ENCODE results near the gene CREB3L1. TPM values are rescaled to one million over a fixed set of nuclear protein-coding genes. Genes with fewer than 3 reads are reported as not detected.
A peak's percentile ranks its signal among the peaks of the same experiment; 100 is the strongest.

The CREB3L1 gene
- total and polyA plus RNA-seq, 8 donors, result 26.3 to 129 (median 49.0) TPM

DNA sequence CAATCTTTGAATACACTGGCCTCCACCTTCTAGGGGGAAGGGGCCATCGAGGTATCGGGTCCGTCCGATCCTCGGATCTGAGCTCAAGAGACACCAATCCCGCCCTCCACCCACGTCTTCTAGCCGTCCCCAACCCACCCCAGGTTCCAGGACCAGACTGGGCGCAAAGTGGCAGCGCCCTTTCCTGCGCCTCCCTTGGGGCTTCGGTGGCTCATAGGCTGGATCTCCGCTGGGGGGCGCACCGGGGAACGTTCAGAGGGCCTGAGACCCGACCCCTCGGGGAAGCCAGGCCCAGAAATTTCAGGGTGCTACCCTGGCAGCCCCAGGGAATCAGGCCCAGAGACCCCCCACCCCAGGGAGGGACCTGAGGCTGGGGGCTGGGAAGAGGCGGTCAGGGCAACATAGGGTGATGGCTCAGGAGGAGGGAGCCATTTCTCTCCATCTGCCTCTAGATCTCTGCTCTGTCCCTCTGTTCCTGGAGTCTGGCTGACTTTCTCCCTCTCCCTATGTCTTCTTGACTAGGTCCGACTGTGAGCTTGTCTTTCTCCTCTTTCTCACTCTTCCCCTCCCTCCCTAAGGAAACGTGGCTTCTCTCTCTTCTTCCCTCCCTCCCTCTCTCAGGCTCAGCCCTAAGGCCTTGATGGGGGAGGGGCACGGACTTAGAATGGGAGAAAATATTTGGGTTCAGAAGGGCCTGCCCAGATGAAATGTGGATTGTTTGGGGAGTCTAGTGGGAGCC lies 1.1 kb downstream of the CREB3L1 start:
- Histone ChIP-seq H3K27ac (peak overlapping the region; percentile 69 to 95 (median 88)), H3K4me1 (peaks cover 34 to 45% (median 35%) of the 10 kb centered on the region in 3 donors), H3K4me3 (peak overlapping the region; percentile 78 to 99 (median 93)), H3K36me3 (no peaks in the 10 kb centered on the region), H3K9me3 (no peaks in the 10 kb centered on the region), H3K27me3 (no peaks in the 10 kb centered on the region)
- TF ChIP-seq CTCF (IDR thresholded peaks at IDR 0.05), result peak; percentile 23 to 49 (median 38)
- intact Hi-C loops (cut with DNase I), result no loop called here
- FAIRE-seq (no peak), DNase-seq (peak; percentile 72 to 91 (median 80)), ATAC-seq (peak in 3 of 4 donors; percentile 41 to 49 (median 46))
- 4 to 8% methylated on average over 22 of the region's 22 CpGs for WGBS, 2 donors

DNA sequence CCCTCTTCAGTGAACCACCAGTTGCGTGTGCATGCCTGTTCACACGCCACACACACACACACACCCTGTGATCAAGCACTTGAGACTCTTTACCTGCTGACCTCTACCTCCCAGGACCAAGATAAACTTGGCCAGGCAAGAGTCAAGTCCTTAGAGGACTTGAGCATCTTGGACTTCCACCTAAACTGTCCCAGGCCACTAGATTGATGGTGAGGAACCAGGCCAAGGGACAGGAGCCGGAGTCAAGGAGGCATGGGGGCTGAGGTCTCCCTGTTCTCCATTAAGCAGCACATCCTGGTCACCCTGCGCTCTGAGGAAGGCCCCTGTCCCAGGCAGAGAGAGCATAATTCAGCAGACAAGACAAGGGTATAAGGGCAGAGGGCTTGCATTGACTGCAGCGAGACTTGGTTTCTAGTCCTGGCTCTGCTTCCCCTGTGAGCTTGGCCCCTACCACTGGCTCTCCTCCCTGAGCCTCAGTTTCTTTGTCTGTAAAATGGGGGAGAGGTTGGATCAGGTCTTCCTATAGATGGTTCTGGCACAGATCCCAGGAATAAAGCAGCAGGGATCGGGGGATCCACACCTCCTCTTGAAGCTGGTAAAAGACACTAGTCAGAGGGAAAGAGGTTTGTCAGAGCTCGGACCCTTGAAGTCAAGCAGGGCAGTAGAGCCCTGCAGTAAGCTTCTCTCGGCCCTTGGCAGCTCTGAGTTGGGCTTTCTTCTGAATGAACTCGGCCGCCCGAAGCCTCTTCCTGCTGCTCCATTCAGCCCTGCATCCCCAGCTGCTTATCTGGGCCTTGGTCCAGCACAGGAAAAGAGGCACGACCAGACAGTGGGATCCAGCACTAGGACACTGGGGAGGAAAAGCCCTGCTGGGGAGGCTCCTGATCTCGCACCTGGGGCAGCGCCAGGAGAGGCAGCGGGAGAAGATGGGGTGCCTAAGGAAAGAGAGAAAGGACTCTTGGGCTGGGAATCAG lies 2.0 kb downstream of the CREB3L1 start:
- H3K27me3 ChIP-seq, result no peaks in the 10 kb centered on the region
- FAIRE-seq, result no peak

GRCh38 chr11:46280706-46281105 lies 3.2 kb downstream of the CREB3L1 start:
- ATAC-seq (no peak), DNase-seq (no peak), FAIRE-seq (no peak)
- Histone ChIP-seq H3K9me3 (no peaks in the 10 kb centered on the region), H3K27ac (peak overlapping the region in 1 of 4 donors; percentile 8), H3K4me3 (peak overlapping the region in 2 of 4 donors; percentile 96 to 99), H3K4me1 (peaks cover 17 to 29% (median 19%) of the 10 kb centered on the region in 3 donors), H3K36me3 (peaks cover 0 to 8% (median 0%) of the 10 kb centered on the region in 3 donors), H3K27me3 (no peaks in the 10 kb centered on the region)
- intact Hi-C loops (cut with DNase I), result no loop called here
- no peak for TF ChIP-seq CTCF (IDR thresholded peaks at IDR 0.05)
- 68 to 81% methylated on average over 5 of the region's 5 CpGs for WGBS, 2 donors

More for the DNA sequence above, 2.0 kb downstream of the CREB3L1 start:
- no peak for ATAC-seq
- peak overlapping the region in 1 of 4 donors; percentile 90 for H3K27ac ChIP-seq
- peaks cover 0 to 6% (median 0%) of the 10 kb centered on the region in 3 donors for H3K36me3 ChIP-seq
- H3K4me1 ChIP-seq, result peaks cover 30 to 41% (median 32%) of the 10 kb centered on the region in 3 donors
- H3K9me3 ChIP-seq, result no peaks in the 10 kb centered on the region
- intact Hi-C loops (cut with DNase I), result no loop called here
- TF ChIP-seq CTCF (IDR thresholded peaks at IDR 0.05), result no peak
- H3K4me3 ChIP-seq, result peak overlapping the region; percentile 78 to 99 (median 93)
- DNase-seq, result peak in 3 of 6 donors; percentile 39 to 60 (median 52)
- WGBS, 2 donors, result 44 to 46% methylated on average over 15 of the region's 15 CpGs

GRCh38 chr11:46281371-46281831 lies 3.9 kb downstream of the CREB3L1 start:
- Histone ChIP-seq H3K4me3 (peak overlapping the region in 2 of 4 donors; percentile 96 to 99), H3K36me3 (peaks cover 0 to 10% (median 0%) of the 10 kb centered on the region in 3 donors), H3K9me3 (no peaks in the 10 kb centered on the region), H3K27me3 (no peaks in the 10 kb centered on the region), H3K27ac (peak overlapping the region in 1 of 4 donors; percentile 8), H3K4me1 (peaks cover 12 to 26% (median 14%) of the 10 kb centered on the region in 3 donors)
- DNase-seq, result peak in 1 of 6 donors; percentile 47
- no peak for ATAC-seq
- intact Hi-C loops (cut with DNase I), result no loop called here
- whole genome bisulfite sequencing, 2 donors, result 51% methylated on average over 6 to 7 of the region's 7 CpGs
- FAIRE-seq, result no peak
- no peak for TF ChIP-seq CTCF (IDR thresholded peaks at IDR 0.05)
